GM21515 (cell line): ENCODE data around the gene SPRN.
"Not testable (repeated sequence)": the region's sequence is repeated elsewhere in the genome, so short reads cannot be mapped to it uniquely, and the experiment has no call there.

ENCODE experiments used
- ATAC-seq: cut with Tn5 transposase; IDR thresholded peaks from one replicate; pipeline ENCODE4 v1.9.1; 2021; ENCODE audit not compliant: unreplicated experiment

Gene SPRN

GRCh38 chr10:133457100-133457841 is 32.8 kb upstream of the SPRN start:
- no peak for ATAC-seq

GRCh38 chr10:133456041-133456951 is 31.9 kb upstream of the SPRN start:
- no peak for ATAC-seq

- ATAC-seq, result no peak
These were observed 31.2 kb upstream of the SPRN start for GRCh38 chr10:133455611-133456031.

DNA sequence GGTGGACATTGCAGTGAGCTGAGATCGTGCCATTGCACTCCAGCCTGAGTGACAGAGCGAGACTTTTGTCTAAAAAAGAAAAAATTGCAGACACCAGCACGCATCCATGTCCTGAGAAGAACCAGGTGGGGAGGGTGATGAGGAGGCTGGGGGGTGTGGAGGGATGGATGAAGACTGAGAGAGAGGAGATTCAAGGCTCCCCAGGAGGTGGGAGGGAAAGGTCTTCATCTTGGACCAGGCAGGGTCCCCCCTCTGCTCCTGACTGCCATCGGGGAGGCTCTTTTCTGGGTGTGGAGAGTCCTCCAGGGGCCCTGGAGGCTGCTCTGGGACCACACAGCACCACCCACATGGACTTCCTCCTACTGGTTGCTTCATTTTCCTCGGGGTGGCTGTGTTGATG is 30.8 kb upstream of the SPRN start:
- ATAC-seq, result no peak

- ATAC-seq, result no peak
These were observed 29.9 kb upstream of the SPRN start for GRCh38 chr10:133454204-133454893.

GRCh38 chr10:133453516-133454203 is 29.2 kb upstream of the SPRN start, which contains the start of gene SCART1:
TSS of gene SCART1 (plus strand) at chr10:133453945. CDS start at chr10:133453998, 53 bp downstream.
- ATAC-seq, result no peak

DNA sequence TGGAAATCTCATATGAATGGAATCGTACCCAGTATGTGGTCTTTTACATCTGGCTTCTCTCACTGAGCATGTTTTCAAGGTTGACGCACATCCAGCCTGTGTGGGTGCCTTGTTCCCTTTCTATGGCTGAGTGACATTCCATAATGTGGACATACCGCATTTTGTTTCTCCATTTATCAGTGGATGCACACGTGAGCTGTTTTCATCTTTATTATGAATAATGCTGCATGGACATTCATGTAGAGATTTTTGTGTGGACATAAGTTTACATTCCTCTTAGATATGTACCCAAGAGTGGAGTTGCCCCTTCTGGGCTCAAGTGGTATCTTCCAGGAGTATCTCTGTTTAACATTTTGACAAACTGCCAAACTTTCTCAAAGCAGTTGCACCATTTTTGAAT is 28.0 kb upstream of the SPRN start:
- ATAC-seq, result no peak

- no peak for ATAC-seq
These were observed 26.9 kb upstream of the SPRN start for GRCh38 chr10:133451346-133451745.

GRCh38 chr10:133448120-133448519 is 23.7 kb upstream of the SPRN start:
- no peak for ATAC-seq

DNA sequence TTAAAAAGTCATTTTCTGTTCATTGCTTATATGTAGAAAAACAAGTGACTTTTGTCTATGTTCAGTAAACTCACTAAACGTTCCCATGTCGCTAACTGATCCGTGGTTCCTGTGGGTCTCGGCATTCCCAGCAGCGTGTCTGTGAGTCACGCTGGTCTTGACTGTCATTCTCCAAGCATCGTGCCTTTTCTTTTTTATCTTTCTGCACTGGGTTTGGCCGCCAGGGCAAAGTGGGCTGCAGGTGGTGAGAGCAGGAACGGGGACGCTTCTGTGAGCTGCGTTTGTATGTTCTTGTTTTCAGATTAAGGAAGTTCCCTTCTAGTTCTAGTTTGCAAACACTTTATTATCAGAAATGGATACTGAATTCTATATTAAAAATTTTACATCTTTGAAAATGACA is 22.6 kb upstream of the SPRN start:
- no peak for ATAC-seq

DNA sequence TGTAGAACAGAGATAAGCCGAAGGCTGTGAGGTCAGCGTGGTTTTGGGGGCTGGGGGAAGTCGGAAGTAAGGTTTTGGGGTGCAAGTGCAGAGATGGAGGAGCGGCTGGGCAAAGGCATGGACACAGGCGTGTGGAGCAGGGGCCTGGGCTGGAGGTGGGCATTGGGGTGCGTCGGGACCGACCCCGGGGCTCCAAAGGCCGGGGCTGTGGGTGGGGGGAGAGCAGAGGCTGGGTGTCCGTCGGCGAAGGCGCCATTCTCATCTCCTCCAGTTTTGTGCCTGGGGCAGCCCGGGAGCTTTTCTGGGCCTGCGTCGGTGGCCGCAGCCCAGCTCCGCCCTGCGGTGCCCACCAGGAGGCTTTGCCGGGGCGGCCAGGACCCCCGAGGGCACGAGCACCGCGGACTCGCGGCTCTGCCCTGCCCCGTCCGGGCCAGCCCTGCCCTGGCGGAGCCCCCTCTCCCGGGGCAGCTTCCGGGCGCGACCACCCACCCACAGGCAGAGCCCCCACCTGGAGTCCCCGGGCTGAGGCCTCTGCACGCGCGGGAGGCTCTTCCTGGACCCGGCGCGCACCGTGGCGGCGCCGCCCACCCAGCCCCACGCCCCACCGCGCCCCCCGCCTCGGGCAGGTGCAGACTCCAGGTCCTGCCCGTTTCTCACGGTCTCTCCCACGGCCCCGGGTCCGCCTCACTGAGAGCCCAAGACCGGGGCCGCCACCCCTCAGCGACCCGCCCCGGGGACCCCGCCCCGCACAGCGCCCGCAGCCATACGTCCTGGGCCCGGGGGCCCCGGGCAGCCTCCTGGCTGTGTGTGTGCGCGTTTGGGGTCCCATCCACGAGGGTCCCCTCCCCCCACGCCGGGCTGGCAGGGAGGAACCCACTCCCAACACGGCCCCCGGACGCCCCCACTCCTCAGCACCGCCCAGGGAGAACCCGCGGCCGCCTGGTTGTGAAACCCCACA is 21.6 kb upstream of the SPRN start:
- ATAC-seq, result no peak

GRCh38 chr10:133445268-133445732 is 20.9 kb upstream of the SPRN start:
- no peak for ATAC-seq

DNA sequence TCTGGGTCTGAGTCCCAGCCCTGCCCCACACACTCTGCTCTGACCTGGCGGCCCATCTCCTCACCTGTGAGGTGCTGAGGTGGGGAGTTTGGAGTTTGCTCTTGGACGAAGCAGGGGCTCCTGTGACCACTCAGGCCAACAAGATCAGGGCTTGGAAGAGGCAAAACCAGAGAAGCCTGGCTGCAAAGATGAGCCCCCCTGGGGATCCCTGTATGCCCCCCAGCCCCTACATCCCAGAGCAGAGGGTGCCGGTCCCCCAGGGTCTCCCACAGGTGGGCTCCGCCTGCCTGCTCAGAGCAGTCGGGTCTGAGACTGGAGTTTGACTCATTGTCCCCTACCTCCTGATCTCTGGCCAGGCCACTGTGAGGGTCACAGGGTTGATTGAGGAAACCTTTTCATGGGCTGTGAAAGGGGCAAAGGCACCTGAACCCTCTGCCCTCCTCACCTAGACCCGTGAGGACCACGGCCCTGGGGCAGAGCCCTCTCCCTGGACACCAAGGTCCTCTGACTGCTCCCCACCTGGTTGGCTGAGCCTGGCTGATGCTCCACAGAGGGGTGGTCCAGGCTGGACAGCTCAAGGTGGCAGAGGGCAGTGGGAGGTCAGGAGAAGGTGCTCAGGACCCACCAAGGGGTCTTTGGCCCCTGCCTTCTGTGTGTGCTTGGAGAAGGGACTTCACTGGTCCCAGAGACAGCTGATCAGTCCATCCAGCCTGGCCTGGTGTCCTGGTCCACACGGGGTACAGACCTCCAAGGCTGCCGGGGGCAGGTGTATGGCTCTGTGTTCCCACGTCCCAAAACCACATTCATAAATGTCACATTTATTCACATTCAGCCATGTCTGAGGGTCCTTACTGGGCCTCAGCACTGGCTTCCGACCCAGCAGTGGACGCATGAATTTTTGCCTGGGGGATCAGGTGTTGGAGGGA is 20.2 kb upstream of the SPRN start:
- ATAC-seq, result no peak

- no peak for ATAC-seq
These were observed 18.8 kb upstream of the SPRN start for GRCh38 chr10:133442967-133443924.

DNA sequence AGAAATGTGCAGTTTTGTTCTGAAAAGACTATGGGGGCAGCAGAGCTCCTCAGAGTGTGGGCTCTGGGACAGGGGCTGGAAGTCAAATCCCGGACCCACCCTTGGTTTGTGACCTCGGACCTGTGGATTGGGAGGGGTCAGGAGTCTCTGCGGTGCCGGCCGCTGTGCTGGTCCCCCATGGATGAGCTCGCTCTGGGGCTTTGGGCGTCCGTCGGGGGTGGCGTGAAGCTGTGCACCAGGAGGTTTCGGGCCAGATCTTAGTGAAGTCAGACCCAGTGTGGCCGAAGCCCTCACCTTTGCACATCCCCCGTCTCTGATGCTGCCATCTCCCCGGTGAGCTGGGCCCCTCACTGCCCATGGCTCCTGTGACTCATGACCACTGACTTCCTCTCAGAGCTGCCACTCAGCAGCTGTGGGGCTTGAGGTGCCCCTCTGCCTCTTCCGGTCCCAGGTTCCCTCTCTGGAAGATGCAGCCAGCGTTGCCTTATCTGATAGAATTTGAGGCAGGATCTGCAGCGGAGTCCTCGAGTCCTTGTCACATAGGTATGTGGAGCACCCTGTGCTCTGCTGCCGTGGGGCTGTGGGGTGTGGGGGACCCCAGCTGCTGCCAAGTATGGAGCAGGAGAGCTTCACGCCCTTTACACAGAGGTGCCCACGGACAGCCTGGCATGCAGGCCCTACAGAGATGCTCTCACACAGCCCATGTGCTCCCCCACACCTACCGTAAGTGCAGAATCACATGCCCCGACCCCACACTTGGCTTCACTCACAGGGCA is 18.0 kb upstream of the SPRN start:
- no peak for ATAC-seq

DNA sequence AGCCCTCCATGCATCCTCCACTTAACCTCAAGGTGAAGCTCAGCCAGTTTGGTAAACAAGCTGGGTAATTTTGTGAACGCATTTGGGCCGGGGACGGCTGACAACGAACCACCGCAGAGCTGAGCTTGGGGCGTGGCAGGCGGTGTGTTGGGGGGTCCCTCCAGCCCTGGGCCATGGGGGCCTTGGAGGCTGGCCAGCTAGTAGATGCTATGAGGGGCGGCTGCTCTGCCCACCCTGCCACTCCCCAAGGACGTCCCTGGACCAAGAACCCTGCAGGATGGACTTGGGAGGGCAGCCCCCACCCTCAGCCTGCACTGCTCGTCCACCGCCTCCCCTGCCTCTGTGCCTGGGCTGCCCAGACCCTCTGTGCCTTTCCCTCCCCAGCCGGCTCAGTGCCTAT is 17.4 kb upstream of the SPRN start:
- ATAC-seq, result no peak

DNA sequence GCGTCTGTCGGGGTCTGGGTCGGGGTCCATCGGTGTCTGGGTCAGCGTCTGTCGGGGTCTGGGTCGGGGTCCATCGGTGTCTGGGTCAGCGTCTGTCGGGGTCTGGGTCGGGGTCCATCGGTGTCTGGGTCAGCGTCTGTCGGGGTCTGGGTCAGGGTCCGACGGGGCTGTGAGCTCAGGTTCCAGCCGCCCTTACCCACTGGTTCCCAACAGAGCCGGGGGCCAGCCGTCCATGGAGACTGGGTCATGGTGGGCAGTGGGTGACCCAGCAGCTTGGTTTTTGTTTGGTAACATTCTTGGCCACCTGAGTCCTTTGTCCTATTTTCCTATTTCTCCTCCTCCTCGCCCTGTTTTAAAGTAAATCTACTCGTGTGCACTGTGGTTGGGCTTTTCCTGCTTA is 16.9 kb upstream of the SPRN start:
- ATAC-seq, result not testable (repeated sequence)
